ENCODE data around the gene GSDME.
"Not testable (repeated sequence)": the region's sequence is repeated elsewhere in the genome, so short reads cannot be mapped to it uniquely, and the experiment has no call there.

The GSDME gene

DNA sequence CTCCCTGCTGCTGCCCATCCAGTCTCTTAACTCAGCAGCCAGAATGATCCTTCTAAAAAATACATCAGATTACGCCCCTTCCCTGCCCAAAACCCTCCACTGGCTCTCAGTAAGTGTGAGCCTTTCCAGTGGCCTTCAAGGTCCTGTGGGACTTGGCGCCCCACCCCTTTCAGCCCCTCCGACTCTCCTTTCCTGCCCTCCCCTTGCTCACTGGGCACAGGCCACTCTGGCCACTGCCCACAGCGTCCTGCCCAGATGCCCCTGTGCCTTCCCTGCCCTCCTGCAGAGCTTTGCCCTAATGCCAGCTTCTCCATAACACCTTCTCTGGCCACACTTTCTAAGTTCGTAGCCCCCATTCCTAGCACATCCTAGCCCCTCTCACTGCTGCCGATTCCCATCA is 13.8 kb downstream of the GSDME start:
- H3K27me3 ChIP-seq (ENCODE audit: insufficient read depth, low read length) = no peaks in the 10 kb centered on the region
- peaks cover 8% of the 10 kb centered on the region for H3K36me3 ChIP-seq (ENCODE audit: insufficient read depth, low read length)
- H3K9me3 ChIP-seq (ENCODE audit: low read length) = peaks cover 2% of the 10 kb centered on the region
- H2AFZ ChIP-seq (ENCODE audit: low read depth, low read length) = no peak overlapping the region
- no peak overlapping the region for H3K4me3 ChIP-seq (ENCODE audit: low read length)
- no peaks in the 10 kb centered on the region for H3K4me1 ChIP-seq (ENCODE audit: insufficient read depth, low read length)

DNA sequence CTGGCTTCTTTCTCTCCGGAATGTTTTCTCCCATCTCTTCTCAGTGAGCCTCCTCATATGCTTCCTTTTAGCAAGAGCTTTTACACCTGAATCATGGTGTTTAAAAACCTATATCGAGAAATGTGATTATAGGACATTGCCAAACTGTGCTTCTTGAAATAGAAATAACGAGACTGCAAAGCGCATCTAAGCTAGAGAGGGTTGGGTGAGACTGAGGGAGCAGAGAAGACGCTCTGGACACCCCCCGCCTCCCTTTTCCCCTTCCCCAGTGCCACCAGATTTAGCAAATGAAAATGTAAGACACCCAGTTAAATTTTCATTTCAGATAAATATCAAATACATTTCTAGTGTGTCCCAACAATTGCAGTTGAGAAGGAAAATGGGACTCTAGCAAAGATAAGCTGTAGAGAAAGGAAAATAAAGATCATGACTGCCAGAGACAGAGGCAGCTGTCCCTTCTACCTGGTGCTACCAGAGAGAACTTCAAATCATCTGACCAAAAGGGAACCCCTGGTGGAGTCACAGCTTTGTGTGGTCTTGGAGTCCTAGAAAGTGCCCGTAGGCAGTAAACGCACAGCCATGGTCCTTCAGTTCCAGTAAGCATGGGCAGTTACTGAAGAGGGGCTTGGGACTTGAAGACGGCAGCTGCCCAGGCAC is 14.6 kb downstream of the GSDME start:
- Histone ChIP-seq H3K36me3 (ENCODE audit: insufficient read depth, low read length) (peaks cover 8% of the 10 kb centered on the region), H3K27me3 (ENCODE audit: insufficient read depth, low read length) (no peaks in the 10 kb centered on the region), H3K4me1 (ENCODE audit: insufficient read depth, low read length) (no peaks in the 10 kb centered on the region), H2AFZ (ENCODE audit: low read depth, low read length) (no peak overlapping the region), H3K4me3 (ENCODE audit: low read length) (no peak overlapping the region), H3K9me3 (ENCODE audit: low read length) (peaks cover 3% of the 10 kb centered on the region)

DNA sequence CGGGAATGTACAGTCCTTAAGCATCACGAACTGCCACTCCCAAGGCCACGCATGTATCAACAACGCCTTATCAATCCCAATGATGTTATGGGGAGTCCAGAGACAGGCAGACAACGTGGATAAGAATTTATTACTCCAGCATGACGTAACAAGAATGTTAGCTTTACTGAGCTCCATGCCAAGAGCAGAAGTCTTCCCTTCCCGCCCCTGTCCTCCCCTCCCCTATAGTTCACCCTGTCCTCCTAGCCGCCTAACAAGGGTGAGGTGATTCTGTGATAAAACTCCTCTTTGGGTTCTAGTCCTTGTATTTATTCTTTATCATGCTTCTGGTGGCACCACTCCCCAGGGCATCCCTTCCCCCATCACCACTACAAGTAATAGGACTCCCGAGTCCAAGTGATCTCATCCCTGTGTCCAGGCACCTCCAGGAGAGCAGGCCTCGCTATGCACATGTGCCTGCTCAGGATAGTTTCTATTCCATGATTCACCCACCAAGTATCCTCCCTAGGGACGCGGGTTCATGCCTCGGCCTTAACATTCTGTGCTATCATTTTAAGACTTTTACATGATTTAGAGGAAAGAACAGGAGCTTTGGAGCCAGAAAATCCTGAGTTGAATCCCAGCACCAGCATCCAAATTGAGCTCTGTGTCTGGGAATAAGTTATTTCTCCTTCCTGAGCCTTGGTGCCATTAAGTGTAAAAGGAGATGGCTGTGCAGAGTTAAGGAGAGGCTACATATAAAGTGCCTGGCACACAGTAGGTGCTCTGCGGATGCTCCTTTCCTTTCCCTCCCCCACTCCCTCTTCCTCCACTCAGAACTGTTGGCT is 15.4 kb downstream of the GSDME start:
- peaks cover 3% of the 10 kb centered on the region for H3K9me3 ChIP-seq (ENCODE audit: low read length)
- H3K36me3 ChIP-seq (ENCODE audit: insufficient read depth, low read length) = peaks cover 6% of the 10 kb centered on the region
- H3K4me1 ChIP-seq (ENCODE audit: insufficient read depth, low read length) = no peaks in the 10 kb centered on the region
- no peaks in the 10 kb centered on the region for H3K27me3 ChIP-seq (ENCODE audit: insufficient read depth, low read length)
- no peak overlapping the region for H2AFZ ChIP-seq (ENCODE audit: low read depth, low read length)
- H3K4me3 ChIP-seq (ENCODE audit: low read length) = no peak overlapping the region

DNA sequence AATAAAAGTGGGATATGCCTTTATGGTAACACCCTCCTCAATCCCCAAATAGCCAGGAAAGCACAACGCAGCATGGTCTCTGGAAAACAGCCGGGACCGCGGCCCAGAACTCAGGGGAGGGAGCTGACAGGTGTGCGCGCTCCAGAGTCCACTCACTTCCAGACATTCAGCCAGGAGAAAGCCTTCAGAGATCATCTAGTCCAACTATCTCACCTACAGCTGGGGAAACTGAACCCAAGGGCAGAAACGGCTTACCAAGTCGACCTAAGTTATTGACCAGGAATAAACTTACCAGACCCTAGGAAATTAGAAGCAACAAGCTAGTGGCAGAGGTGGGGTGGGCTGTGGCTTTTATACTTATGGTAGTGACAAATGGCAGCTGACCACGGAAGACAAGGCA is 16.4 kb downstream of the GSDME start:
- Histone ChIP-seq H3K9me3 (ENCODE audit: low read length) (peaks cover 3% of the 10 kb centered on the region), H3K4me3 (ENCODE audit: low read length) (no peak overlapping the region), H3K4me1 (ENCODE audit: insufficient read depth, low read length) (no peaks in the 10 kb centered on the region), H2AFZ (ENCODE audit: low read depth, low read length) (no peak overlapping the region), H3K27me3 (ENCODE audit: insufficient read depth, low read length) (no peaks in the 10 kb centered on the region), H3K36me3 (ENCODE audit: insufficient read depth, low read length) (peaks cover 3% of the 10 kb centered on the region)

DNA sequence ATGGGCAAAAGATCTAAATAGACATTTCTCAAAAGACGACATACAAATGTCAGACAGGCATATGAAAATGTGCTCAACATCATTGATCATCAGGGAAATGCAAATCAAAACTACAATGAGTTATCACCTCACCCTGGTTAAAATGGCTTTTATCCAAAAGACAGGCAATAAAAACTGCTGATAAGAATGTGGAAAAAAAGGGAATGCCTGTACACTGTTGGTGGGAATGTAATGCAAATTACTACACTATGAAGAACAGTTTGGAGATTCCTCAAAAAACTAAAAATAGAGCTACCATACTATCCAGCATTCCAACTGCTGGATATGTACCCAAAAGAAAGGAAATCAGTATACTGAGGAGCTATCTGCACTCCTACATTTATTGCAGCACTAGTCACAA is 18.0 kb downstream of the GSDME start:
- H3K4me1 ChIP-seq (ENCODE audit: insufficient read depth, low read length) = no peaks in the 10 kb centered on the region
- H3K9me3 ChIP-seq (ENCODE audit: low read length) = peaks cover 3% of the 10 kb centered on the region
- no peak overlapping the region for H3K4me3 ChIP-seq (ENCODE audit: low read length)
- H3K36me3 ChIP-seq (ENCODE audit: insufficient read depth, low read length) = peaks cover 3% of the 10 kb centered on the region
- no peak overlapping the region for H2AFZ ChIP-seq (ENCODE audit: low read depth, low read length)
- no peaks in the 10 kb centered on the region for H3K27me3 ChIP-seq (ENCODE audit: insufficient read depth, low read length)

DNA sequence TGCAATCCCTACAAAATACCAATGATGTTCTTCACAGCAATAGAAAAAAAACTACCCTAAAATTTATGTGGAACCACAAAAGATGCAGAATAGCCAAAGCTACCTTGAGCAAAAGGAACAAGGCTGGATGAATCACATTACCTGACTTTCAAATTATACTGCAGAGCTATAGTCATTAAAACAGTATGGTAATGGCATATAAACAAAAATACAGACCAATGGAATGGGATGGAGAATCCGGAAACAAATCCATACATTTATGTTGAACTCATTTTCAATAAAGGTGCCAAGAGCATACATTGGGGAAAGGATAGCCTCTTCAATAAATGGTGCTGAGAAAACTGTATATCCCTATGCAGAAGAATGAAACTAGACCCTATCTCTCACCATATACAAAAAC is 18.7 kb downstream of the GSDME start:
- no peak overlapping the region for H2AFZ ChIP-seq (ENCODE audit: low read depth, low read length)
- peaks cover under 1% of the 10 kb centered on the region for H3K36me3 ChIP-seq (ENCODE audit: insufficient read depth, low read length)
- H3K4me1 ChIP-seq (ENCODE audit: insufficient read depth, low read length) = no peaks in the 10 kb centered on the region
- peaks cover 3% of the 10 kb centered on the region for H3K9me3 ChIP-seq (ENCODE audit: low read length)
- no peak overlapping the region for H3K4me3 ChIP-seq (ENCODE audit: low read length)
- H3K27me3 ChIP-seq (ENCODE audit: insufficient read depth, low read length) = no peaks in the 10 kb centered on the region

- Histone ChIP-seq H2AFZ (ENCODE audit: low read depth, low read length) (no peak overlapping the region), H3K4me1 (ENCODE audit: insufficient read depth, low read length) (no peaks in the 10 kb centered on the region), H3K9me3 (ENCODE audit: low read length) (peaks cover 3% of the 10 kb centered on the region), H3K36me3 (ENCODE audit: insufficient read depth, low read length) (no peaks in the 10 kb centered on the region), H3K4me3 (ENCODE audit: low read length) (no peak overlapping the region), H3K27me3 (ENCODE audit: insufficient read depth, low read length) (no peaks in the 10 kb centered on the region)
Observed at GRCh38 chr7:24737281-24737680, 20.0 kb downstream of the GSDME start.

GRCh38 chr7:24735594-24735993 is 21.7 kb downstream of the GSDME start:
- H3K36me3 ChIP-seq (ENCODE audit: insufficient read depth, low read length); H3K27me3 ChIP-seq (ENCODE audit: insufficient read depth, low read length); H2AFZ ChIP-seq (ENCODE audit: low read depth, low read length); H3K4me1 ChIP-seq (ENCODE audit: insufficient read depth, low read length); H3K4me3 ChIP-seq (ENCODE audit: low read length); H3K9me3 ChIP-seq (ENCODE audit: low read length): not testable (repeated sequence)

GRCh38 chr7:24734306-24734705 is 23.0 kb downstream of the GSDME start:
- Histone ChIP-seq H3K27me3 (ENCODE audit: insufficient read depth, low read length) (no peaks in the 10 kb centered on the region), H3K4me3 (ENCODE audit: low read length) (no peak overlapping the region), H3K9me3 (ENCODE audit: low read length) (peaks cover 3% of the 10 kb centered on the region), H3K4me1 (ENCODE audit: insufficient read depth, low read length) (no peaks in the 10 kb centered on the region), H2AFZ (ENCODE audit: low read depth, low read length) (no peak overlapping the region), H3K36me3 (ENCODE audit: insufficient read depth, low read length) (peaks cover 2% of the 10 kb centered on the region)

DNA sequence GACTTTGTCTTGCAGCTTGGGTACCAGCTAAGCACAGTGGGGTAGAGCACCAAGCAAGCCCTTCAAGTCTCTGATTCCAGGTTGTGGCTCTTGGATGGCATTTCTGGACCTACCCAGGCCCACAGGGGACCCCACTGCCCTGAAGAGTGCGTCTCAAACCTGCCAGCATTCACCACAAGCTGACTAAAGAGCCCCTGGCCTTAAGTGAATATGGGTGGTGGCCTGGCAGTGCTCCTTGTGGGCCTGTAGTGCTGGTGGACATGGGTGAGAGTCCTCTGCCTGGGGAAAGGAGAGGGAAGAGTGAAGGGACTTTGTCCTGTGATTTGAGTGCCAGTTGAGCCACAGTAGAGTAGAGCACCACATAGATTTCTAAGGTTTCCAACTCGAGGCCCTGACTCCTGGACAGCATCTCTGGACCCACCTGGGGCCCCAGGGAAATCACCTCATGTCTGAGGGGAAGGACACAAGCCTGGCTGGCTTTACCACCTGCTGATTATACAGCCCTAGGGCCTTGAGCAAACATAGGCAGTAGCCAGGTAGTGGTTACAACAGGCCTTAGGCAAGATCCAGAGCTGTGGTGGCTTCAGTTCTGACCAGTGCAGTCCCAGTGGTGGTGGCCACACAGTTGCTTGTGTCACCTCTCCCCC is 23.7 kb downstream of the GSDME start:
- H3K4me1 ChIP-seq (ENCODE audit: insufficient read depth, low read length) = no peaks in the 10 kb centered on the region
- H3K36me3 ChIP-seq (ENCODE audit: insufficient read depth, low read length) = peaks cover 2% of the 10 kb centered on the region
- peaks cover 2% of the 10 kb centered on the region for H3K9me3 ChIP-seq (ENCODE audit: low read length)
- H3K4me3 ChIP-seq (ENCODE audit: low read length) = no peak overlapping the region
- H2AFZ ChIP-seq (ENCODE audit: low read depth, low read length) = no peak overlapping the region
- no peaks in the 10 kb centered on the region for H3K27me3 ChIP-seq (ENCODE audit: insufficient read depth, low read length)

DNA sequence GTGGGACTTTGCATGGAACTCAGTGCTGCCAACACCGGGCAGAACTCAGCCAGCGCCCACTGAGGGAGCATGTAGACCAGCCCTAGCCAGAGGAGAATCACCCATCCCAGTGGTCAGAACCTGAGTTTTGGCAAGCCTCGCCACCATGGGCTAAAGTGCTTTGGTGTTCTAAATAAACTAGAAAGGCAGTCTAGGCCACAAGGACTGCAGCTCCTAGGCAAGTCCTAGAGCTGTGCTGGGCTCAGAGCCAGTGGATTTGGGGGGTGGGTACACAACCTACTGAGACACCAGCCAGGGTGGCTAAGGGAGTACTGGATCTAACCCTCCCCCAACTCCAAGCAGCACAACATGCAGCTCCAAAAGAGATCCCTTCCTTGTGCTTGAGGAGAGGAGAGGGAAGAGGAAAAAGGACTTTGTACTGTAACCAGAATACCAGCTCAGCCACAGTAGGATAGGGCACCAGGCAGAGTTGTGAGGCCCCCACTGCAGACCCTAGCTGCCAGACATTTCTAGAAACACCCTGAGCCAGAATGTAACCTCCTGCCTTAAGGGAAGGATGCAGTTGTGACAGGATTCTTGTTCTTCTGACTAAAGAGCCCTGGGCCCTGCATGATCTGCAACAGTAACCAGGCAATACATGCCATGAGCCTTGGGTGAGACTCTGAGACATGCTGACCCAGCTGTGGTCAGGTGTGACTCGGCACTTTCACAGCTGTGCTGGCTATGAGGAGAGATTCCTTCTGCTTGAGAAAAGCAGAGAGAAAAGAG is 24.4 kb downstream of the GSDME start:
- Histone ChIP-seq H2AFZ (ENCODE audit: low read depth, low read length) (no peak overlapping the region), H3K9me3 (ENCODE audit: low read length) (no peaks in the 10 kb centered on the region), H3K36me3 (ENCODE audit: insufficient read depth, low read length) (peaks cover 2% of the 10 kb centered on the region), H3K4me1 (ENCODE audit: insufficient read depth, low read length) (no peaks in the 10 kb centered on the region), H3K4me3 (ENCODE audit: low read length) (no peak overlapping the region), H3K27me3 (ENCODE audit: insufficient read depth, low read length) (no peaks in the 10 kb centered on the region)

GRCh38 chr7:24731313-24731712 is 26.0 kb downstream of the GSDME start:
- Histone ChIP-seq H3K4me3 (ENCODE audit: low read length) (no peak overlapping the region), H3K4me1 (ENCODE audit: insufficient read depth, low read length) (no peaks in the 10 kb centered on the region), H3K9me3 (ENCODE audit: low read length) (peaks cover 2% of the 10 kb centered on the region), H2AFZ (ENCODE audit: low read depth, low read length) (no peak overlapping the region), H3K36me3 (ENCODE audit: insufficient read depth, low read length) (peaks cover 2% of the 10 kb centered on the region), H3K27me3 (ENCODE audit: insufficient read depth, low read length) (no peaks in the 10 kb centered on the region)

DNA sequence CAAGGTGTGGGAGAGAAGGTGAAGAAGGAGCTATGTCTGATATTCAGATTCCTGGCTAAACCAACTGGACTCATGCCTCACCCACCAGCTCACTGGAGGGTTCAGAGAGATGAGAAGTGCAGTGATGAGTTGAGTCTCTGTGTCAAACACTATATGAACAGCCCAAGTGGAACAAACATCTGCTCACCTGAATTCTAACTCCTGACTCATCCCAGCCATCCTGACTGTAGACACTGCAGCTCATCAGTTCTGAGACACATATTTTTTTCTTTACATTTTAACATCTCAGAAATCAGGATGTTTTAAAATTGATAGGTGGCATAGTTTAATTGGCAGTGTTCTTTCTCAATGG is 27.3 kb downstream of the GSDME start:
- Histone ChIP-seq H3K4me1 (ENCODE audit: insufficient read depth, low read length) (no peaks in the 10 kb centered on the region), H3K4me3 (ENCODE audit: low read length) (no peak overlapping the region), H3K9me3 (ENCODE audit: low read length) (peaks cover 2% of the 10 kb centered on the region), H3K36me3 (ENCODE audit: insufficient read depth, low read length) (peaks cover 2% of the 10 kb centered on the region), H2AFZ (ENCODE audit: low read depth, low read length) (no peak overlapping the region), H3K27me3 (ENCODE audit: insufficient read depth, low read length) (no peaks in the 10 kb centered on the region)
